ENCODE measurements around the gene GYG2. TPM values are rescaled to one million over a fixed set of nuclear protein-coding genes. Genes with fewer than 3 reads are reported as not detected.
A peak's percentile ranks its signal among the peaks of the same experiment; 100 is the strongest.
"Not testable (repeated sequence)": the region's sequence is repeated elsewhere in the genome, so short reads cannot be mapped to it uniquely, and the experiment has no call there.

The GYG2 gene
- total RNA-seq, 4 donors from 2014 or later = 4.6 to 18.1 (median 8.6) TPM

DNA sequence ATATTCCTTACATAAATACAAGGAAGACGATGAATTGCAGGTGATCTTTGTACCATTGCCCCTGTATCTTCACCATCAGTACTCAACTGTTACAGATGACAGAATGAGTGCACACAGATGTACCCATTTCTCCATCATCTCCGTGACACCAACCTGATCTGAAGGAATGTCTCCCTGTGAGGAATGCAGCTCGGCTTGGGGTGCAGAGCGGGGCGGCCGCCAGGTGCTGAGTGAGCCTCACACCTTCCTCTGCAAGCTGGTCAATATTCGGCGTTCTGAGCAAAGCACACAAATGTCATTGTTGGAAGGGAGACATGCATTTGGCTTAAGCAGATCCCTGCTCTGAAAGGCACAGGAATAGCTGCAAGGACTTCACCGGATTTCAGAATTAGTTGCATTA is 93.0 kb downstream of the GYG2 start:
- DNase-seq (ENCODE audit: extremely low spot score) = no peak
- intact Hi-C loops (cut with DNase I) = no loop called here
- Histone ChIP-seq H3K27me3 (no peaks in the 10 kb centered on the region), H3K4me3 (no peak overlapping the region), H3K36me3 (peaks cover 0 to 60% (median 35%) of the 10 kb centered on the region in 4 donors), H3K4me1 (no peaks in the 10 kb centered on the region), H3K27ac (replicated peaks in 1 of 4) (no peak overlapping the region), H3K9me3 (no peaks in the 10 kb centered on the region)
- TF ChIP-seq POLR2A (IDR thresholded peaks at IDR 0.05; ENCODE audit: low read depth) = no peak
- TF ChIP-seq EP300 (IDR thresholded peaks at IDR 0.05) = no peak
- no peak for TF ChIP-seq POLR2AphosphoS5 (IDR thresholded peaks at IDR 0.05)
- TF ChIP-seq, protein P1, sequence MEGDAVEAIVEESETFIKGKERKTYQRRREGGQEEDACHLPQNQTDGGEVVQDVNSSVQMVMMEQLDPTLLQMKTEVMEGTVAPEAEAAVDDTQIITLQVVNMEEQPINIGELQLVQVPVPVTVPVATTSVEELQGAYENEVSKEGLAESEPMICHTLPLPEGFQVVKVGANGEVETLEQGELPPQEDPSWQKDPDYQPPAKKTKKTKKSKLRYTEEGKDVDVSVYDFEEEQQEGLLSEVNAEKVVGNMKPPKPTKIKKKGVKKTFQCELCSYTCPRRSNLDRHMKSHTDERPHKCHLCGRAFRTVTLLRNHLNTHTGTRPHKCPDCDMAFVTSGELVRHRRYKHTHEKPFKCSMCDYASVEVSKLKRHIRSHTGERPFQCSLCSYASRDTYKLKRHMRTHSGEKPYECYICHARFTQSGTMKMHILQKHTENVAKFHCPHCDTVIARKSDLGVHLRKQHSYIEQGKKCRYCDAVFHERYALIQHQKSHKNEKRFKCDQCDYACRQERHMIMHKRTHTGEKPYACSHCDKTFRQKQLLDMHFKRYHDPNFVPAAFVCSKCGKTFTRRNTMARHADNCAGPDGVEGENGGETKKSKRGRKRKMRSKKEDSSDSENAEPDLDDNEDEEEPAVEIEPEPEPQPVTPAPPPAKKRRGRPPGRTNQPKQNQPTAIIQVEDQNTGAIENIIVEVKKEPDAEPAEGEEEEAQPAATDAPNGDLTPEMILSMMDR (IDR thresholded peaks at IDR 0.05) = no peak
- WGBS = 95% methylated on average over 9 of the region's 9 CpGs

DNA sequence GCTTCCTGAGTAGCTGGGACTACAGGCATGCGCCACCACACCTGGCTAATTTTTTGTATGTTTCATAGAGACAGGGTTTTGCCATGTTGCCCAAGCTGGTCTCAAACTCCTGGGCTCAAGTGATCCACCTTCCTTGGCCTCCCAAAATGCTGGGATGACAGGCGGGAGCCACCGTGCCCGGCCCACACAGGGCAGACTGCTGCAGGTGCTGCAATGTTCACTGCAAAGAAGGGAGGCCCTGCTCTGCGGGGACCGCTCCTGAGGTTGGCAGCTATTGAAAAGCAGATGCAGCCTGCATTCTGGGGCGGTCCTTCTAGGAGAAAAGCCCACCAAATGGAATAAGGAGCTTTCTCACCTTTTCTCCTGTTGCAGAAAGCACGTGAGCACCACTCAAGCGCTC is 95.4 kb downstream of the GYG2 start:
- intact Hi-C loops (cut with DNase I) = no loop called here
- TF ChIP-seq, protein P1 (IDR thresholded peaks at IDR 0.05) = no peak
- no peak for TF ChIP-seq POLR2A (IDR thresholded peaks at IDR 0.05; ENCODE audit: low read depth)
- no peak for TF ChIP-seq POLR2AphosphoS5 (IDR thresholded peaks at IDR 0.05)
- TF ChIP-seq EP300 (IDR thresholded peaks at IDR 0.05) = no peak
- 95% methylated on average over 9 of the region's 9 CpGs for WGBS

DNA sequence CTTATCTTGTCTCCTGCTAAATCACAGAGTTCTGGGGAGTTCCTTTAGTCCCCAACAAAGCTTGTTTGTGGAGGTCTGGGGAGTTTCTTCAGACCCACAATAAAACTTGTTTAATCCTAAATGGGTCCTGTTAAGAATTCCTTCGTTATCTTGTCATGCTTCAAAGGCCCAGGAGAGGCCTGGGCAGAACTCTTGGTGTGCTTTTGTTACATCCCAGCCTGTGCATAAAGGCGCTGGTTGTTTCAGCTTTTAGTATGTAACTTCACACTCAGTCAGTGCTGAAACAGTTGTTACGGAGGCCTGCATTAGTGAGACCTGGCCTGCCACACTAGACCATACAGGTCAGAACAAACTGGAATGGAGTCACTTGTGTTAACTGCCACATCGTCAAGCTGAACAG is 97.5 kb downstream of the GYG2 start:
- H3K27ac ChIP-seq (replicated peaks in 1 of 4); intact Hi-C loops (cut with DNase I); H3K4me3 ChIP-seq; H3K9me3 ChIP-seq; H3K27me3 ChIP-seq; DNase-seq (ENCODE audit: extremely low spot score): not testable (repeated sequence)
- WGBS = 81% methylated on average over 4 of the region's 4 CpGs
- H3K4me1 ChIP-seq = peaks cover 0 to 14% (median 2%) of the 10 kb centered on the region in 4 donors
- peaks cover 0 to 28% (median 9%) of the 10 kb centered on the region in 4 donors for H3K36me3 ChIP-seq

More for the DNA sequence above, 95.4 kb downstream of the GYG2 start:
- Histone ChIP-seq H3K4me1 (peaks cover 0 to 8% (median 0%) of the 10 kb centered on the region in 4 donors), H3K27me3 (no peaks in the 10 kb centered on the region), H3K36me3 (peaks cover 0 to 46% (median 22%) of the 10 kb centered on the region in 4 donors), H3K27ac (replicated peaks in 1 of 4) (no peak overlapping the region), H3K9me3 (no peaks in the 10 kb centered on the region), H3K4me3 (no peak overlapping the region)
- no peak for DNase-seq (ENCODE audit: extremely low spot score)

DNA sequence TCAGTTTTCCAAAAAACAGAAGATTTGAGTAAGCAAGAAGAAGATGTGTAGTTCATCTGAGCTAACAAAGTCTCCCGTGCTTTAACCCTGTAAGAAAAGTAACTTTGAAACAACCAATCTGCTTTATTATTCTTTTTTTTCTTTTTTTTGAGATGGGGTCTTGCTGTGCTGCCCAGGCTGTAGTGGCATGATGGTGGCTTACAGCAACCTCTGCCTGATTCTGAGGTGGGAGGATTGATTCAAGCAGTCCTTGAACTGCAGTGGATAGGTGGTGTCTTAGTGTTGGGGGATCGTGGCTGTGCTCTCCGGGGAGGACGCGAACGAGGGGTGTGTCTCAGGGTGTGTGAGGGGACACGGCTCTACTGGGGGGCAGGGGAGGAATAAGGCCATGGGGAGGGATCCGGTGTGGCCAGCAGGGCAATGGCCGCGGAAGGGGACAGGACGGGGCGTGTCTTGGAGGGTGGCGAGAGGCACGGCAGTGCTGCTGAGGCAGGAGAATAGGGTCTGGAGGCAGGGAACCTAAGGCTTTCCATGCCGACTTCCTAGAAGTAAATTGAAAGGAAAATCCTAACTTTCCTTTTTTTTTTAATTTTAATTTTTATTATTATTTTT is 98.0 kb downstream of the GYG2 start:
- TF ChIP-seq, protein P1 (IDR thresholded peaks at IDR 0.05) = no peak
- TF ChIP-seq POLR2AphosphoS5 (IDR thresholded peaks at IDR 0.05) (no peak), EP300 (IDR thresholded peaks at IDR 0.05) (no peak), POLR2A (IDR thresholded peaks at IDR 0.05; ENCODE audit: low read depth) (no peak)
- Histone ChIP-seq H3K27ac (replicated peaks in 1 of 4) (peak overlapping the region in 2 of 4 donors; percentile 96 to 98), H3K9me3 (peaks cover 0 to 12% (median 3%) of the 10 kb centered on the region in 4 donors), H3K4me3 (no peak overlapping the region), H3K27me3 (no peaks in the 10 kb centered on the region), H3K4me1 (peaks cover 0 to 14% (median 2%) of the 10 kb centered on the region in 4 donors), H3K36me3 (peaks cover 0 to 23% (median 8%) of the 10 kb centered on the region in 4 donors)
- 97% methylated on average over 14 of the region's 15 CpGs for WGBS
- intact Hi-C loops (cut with DNase I) = no loop called here
- DNase-seq (ENCODE audit: extremely low spot score) = no peak

DNA sequence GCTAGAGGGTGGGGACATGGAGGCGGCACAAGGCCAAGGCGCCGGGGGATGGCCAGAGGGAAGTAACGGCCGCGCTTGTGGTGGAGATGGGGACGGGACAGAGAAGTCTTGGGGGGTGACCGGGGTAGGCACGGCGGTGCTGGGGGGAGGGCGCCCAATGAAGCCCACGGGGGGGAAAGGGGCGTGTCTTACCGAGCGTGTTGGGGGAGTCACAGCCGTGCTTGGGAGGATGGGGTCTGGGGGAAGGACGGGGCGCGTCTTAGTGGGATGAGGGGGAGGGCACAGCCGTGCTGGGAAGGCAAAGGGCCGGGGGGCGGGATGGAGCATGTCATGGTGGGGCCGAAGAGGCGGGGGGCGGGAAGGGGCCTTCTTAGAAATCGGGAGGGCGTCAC is 99.5 kb downstream of the GYG2 start:
- H3K27ac ChIP-seq (replicated peaks in 1 of 4) = peak overlapping the region; percentile 94 to 98 (median 96)
- peaks cover 0 to 12% (median 3%) of the 10 kb centered on the region in 4 donors for H3K9me3 ChIP-seq
- TF ChIP-seq POLR2AphosphoS5 (IDR thresholded peaks at IDR 0.05) (no peak), POLR2A (IDR thresholded peaks at IDR 0.05; ENCODE audit: low read depth) (no peak)
- peak; percentile 92 for DNase-seq (ENCODE audit: extremely low spot score)
- peak overlapping the region; percentile 68 to 90 (median 71) for H3K4me3 ChIP-seq
- intact Hi-C loops (cut with DNase I) = no loop called here
- no peaks in the 10 kb centered on the region for H3K27me3 ChIP-seq
- WGBS = 6% methylated on average over 27 of the region's 27 CpGs
- H3K36me3 ChIP-seq = peaks cover 0 to 15% (median 5%) of the 10 kb centered on the region in 4 donors
- H3K4me1 ChIP-seq = peaks cover 0 to 14% (median 2%) of the 10 kb centered on the region in 4 donors

Measured in esophagus muscularis mucosa (tissue), 4 donors.